Activated T-helper 2 cell treated with anti-CD3 and anti-CD28 coated beads, Interferon-gamma antibody, Interleukin-2, Interleukin-4, amounts not matched to agents 10 μg/mL and 5 μg/mL and 100 μg/mL, durations not matched to agents 14 hours and 24 hours and 36 hours (primary cell): ENCODE results near the gene RPP25. TPM values are rescaled to one million over a fixed set of nuclear protein-coding genes. Genes with fewer than 3 reads are reported as not detected.
"Not testable (repeated sequence)": the region's sequence is repeated elsewhere in the genome, so short reads cannot be mapped to it uniquely, and the experiment has no call there.

Experiments
- DNase-seq: peaks from one replicate; pipeline ENCODE4 v3.0.0; 2021; ENCODE audit warnings: low spot score
- H3K27ac Mint-ChIP-seq: one replicate; pipeline ENCODE4 v1.8.0; 2021; ENCODE audit warnings: mixed read lengths
- H3K27me3 Mint-ChIP-seq: one replicate; pipeline ENCODE4 v1.8.0; 2021; ENCODE audit warnings: low read depth, mixed read lengths
- H3K36me3 Mint-ChIP-seq: one replicate; pipeline ENCODE4 v1.8.0; 2021; ENCODE audit warnings: low read depth, mixed read lengths
- H3K4me1 Mint-ChIP-seq: one replicate; pipeline ENCODE4 v1.8.0; 2021; ENCODE audit warnings: low read depth, mixed read lengths
- H3K4me3 Mint-ChIP-seq: one replicate; pipeline ENCODE4 v1.8.0; 2021; ENCODE audit warnings: low read depth, mild to moderate bottlenecking, moderate library complexity, mixed read lengths
- H3K9me3 Mint-ChIP-seq: one replicate; pipeline ENCODE4 v1.8.0; 2021; ENCODE audit warnings: mixed read lengths
- intact Hi-C: fragments of 100-400 bp; cut with micrococcal nuclease; formaldehyde crosslinking; loops from one replicate; pipeline ENCODE4 v1.15.1; 2023
- total RNA-seq: library from RNA; stranded (reverse); gene quantifications from 2 replicates; pipeline ENCODE4 v1.2.3, GENCODE V29; 2022

Gene RPP25
- total RNA-seq, 1 donor from 2014 or later = 14.2 TPM

DNA sequence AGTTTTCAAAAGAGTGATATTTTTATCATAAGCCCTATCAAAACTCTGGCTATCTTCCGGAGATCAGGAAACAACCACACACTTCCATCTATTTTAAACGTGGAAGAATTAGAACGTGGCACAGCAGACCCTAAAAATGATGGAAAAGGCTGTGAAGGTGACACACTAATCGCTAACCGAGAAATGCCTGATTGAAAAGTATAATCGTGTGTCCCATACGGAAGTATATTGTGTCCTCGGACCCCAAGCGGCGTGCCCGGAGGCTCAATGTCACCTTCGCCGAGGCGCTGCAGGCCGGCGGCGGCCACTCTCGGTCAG, 19.3 kb downstream of the RPP25 start:
- Mint-ChIP-seq H3K4me3 (peak overlapping the region; percentile 85), H3K27me3 (no peaks in the 10 kb centered on the region), H3K9me3 (no peaks in the 10 kb centered on the region), H3K27ac (peak overlapping the region; percentile 73), H3K36me3 (peaks cover 23% of the 10 kb centered on the region), H3K4me1 (peaks cover 23% of the 10 kb centered on the region)
- intact Hi-C loops = loop anchor here (5.0 to 10.0 kb wide), 7 partner anchors 35 to 395 kb away; partner anchors contain the start of genes ARID3B, C15orf39, EDC3 and SCAMP2
- no peak for DNase-seq

DNA sequence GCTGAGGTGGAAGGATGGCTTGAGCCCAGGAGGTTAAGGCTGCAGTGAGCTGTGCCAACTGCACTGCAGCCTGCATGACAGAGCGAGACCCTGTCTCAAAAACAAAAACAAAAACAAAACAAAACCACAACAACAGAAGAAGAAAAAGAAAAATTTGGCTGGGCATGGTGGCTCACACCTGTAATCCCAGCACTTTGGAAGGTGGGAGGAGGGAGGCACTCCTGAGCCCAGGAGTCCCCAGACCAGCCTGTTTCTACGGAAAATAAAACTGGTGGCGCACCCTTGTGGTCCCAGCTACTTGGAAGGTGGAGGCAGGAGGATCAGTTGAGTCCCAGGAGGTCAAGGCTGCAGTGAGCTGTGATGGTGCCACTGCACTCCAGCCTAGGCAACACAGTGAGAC, 21.4 kb downstream of the RPP25 start:
- intact Hi-C loops = loop anchor here (5.0 to 10.0 kb wide), 7 partner anchors 33 to 393 kb away; partner anchors contain the start of genes ARID3B, C15orf39, EDC3 and SCAMP2
- peaks cover 24% of the 10 kb centered on the region for H3K4me1 Mint-ChIP-seq
- not testable (repeated sequence) for H3K27me3 Mint-ChIP-seq, DNase-seq, H3K9me3 Mint-ChIP-seq
- peaks cover 36% of the 10 kb centered on the region for H3K36me3 Mint-ChIP-seq
- H3K27ac Mint-ChIP-seq = peak overlapping the region; percentile 24
- peak overlapping the region; percentile 77 for H3K4me3 Mint-ChIP-seq

- Mint-ChIP-seq H3K4me3 (peak overlapping the region; percentile 26), H3K27me3 (no peaks in the 10 kb centered on the region), H3K36me3 (peaks cover 46% of the 10 kb centered on the region), H3K9me3 (no peaks in the 10 kb centered on the region), H3K4me1 (peaks cover 24% of the 10 kb centered on the region), H3K27ac (peak overlapping the region; percentile 60)
- DNase-seq = no peak
- intact Hi-C loops = loop anchor here (10.0 kb wide), 1 partner anchor 239 kb away; the partner anchor contains the start of gene EDC3
Measured at GRCh38 chr15:74933573-74933972, 23.0 kb downstream of the RPP25 start.

DNA sequence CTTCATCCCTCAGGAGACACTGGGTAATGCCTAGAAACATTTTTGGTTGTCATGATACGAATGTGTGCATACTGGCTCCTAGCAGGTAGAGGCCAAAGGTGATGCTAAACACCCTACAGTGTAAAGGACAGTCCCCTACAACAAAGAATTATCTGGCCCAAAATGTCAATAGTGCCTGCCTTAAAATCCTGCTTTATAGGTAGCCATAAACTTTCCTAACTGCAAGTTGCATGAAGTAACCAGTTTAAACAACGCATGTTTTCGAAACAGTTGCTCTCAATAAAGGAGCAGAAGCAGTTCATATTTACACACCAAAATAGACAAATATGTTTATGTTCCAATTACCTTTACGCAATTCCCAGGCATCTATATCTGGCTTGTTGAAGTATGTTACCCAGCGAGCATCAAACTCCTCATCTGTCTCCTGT, 27.8 kb downstream of the RPP25 start:
- DNase-seq = no peak
- Mint-ChIP-seq H3K4me1 (peaks cover 11% of the 10 kb centered on the region), H3K9me3 (no peaks in the 10 kb centered on the region), H3K27me3 (no peaks in the 10 kb centered on the region), H3K36me3 (peaks cover 65% of the 10 kb centered on the region), H3K4me3 (no peak overlapping the region), H3K27ac (no peak overlapping the region)
- intact Hi-C loops = no loop called here

DNA sequence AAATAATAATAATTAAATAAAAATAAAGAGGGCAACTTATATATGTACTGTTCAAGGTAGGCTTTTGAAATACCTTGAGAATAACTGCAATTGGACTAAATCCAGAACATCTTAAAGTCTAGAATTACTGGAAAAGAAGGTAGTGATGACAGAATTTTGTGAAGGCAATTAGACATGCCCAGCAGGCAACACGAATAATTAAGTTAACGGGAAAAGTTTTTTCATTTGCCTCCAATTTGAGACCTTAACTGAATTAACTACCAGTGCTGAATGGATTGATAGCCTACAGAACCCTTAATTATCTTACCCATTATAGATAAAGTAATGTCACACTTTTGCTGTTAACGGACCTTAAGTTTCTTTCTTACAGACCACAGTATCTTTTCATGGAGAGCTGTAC, 32.0 kb downstream of the RPP25 start:
- peaks cover 70% of the 10 kb centered on the region for H3K36me3 Mint-ChIP-seq
- no peaks in the 10 kb centered on the region for H3K9me3 Mint-ChIP-seq
- no peak for DNase-seq
- no peaks in the 10 kb centered on the region for H3K27me3 Mint-ChIP-seq
- intact Hi-C loops = no loop called here
- peaks cover 10% of the 10 kb centered on the region for H3K4me1 Mint-ChIP-seq
- H3K27ac Mint-ChIP-seq = no peak overlapping the region
- H3K4me3 Mint-ChIP-seq = no peak overlapping the region

- Mint-ChIP-seq H3K27me3 (no peaks in the 10 kb centered on the region), H3K27ac (no peak overlapping the region), H3K36me3 (peaks cover 63% of the 10 kb centered on the region), H3K9me3 (no peaks in the 10 kb centered on the region), H3K4me1 (peaks cover 10% of the 10 kb centered on the region), H3K4me3 (no peak overlapping the region)
- DNase-seq = no peak
- intact Hi-C loops = no loop called here
Measured at GRCh38 chr15:74920456-74920855, 36.1 kb downstream of the RPP25 start.

GRCh38 chr15:74917676-74918075, 38.9 kb downstream of the RPP25 start:
- peaks cover 4% of the 10 kb centered on the region for H3K4me1 Mint-ChIP-seq
- intact Hi-C loops = no loop called here
- H3K9me3 Mint-ChIP-seq = no peaks in the 10 kb centered on the region
- no peak overlapping the region for H3K27ac Mint-ChIP-seq
- H3K36me3 Mint-ChIP-seq = peaks cover 67% of the 10 kb centered on the region
- no peak for DNase-seq
- no peaks in the 10 kb centered on the region for H3K27me3 Mint-ChIP-seq
- H3K4me3 Mint-ChIP-seq = no peak overlapping the region

- DNase-seq, H3K27me3 Mint-ChIP-seq, H3K27ac Mint-ChIP-seq, H3K9me3 Mint-ChIP-seq, H3K4me3 Mint-ChIP-seq, intact Hi-C loops, H3K4me1 Mint-ChIP-seq: not testable (repeated sequence)
- H3K36me3 Mint-ChIP-seq = peaks cover 54% of the 10 kb centered on the region
Measured at GRCh38 chr15:74913799-74914198, 42.8 kb downstream of the RPP25 start.

DNA sequence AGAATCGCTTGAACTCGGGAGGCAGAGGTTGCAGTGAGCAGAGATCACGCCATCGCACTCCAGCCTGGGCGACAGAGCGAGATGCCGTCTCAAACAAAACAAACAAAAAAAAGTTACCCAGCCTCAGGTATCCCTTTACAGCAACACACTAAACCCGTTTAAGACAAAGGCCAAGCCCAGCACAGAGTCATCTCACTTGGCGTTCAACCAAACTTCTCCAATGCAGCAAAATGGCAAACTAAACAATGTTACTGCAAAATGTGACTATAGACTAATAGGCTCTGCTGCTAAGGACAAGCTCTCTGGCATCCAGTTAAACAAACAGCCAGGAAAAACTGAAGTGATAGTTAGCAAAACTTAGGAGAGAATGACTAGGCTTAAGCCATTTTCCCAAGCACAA, 43.5 kb downstream of the RPP25 start:
- peaks cover 49% of the 10 kb centered on the region for H3K36me3 Mint-ChIP-seq
- H3K4me1 Mint-ChIP-seq = peaks cover 2% of the 10 kb centered on the region
- no peaks in the 10 kb centered on the region for H3K27me3 Mint-ChIP-seq
- H3K27ac Mint-ChIP-seq = no peak overlapping the region
- no peaks in the 10 kb centered on the region for H3K9me3 Mint-ChIP-seq
- intact Hi-C loops = no loop called here
- no peak overlapping the region for H3K4me3 Mint-ChIP-seq
- no peak for DNase-seq

- Mint-ChIP-seq H3K4me1 (peaks cover 27% of the 10 kb centered on the region), H3K9me3 (no peaks in the 10 kb centered on the region), H3K27ac (no peak overlapping the region), H3K4me3 (no peak overlapping the region), H3K27me3 (no peaks in the 10 kb centered on the region), H3K36me3 (peaks cover 45% of the 10 kb centered on the region)
- no peak for DNase-seq
- intact Hi-C loops = loop anchor here (5.0 kb wide), 1 partner anchor 44 kb away; no protein-coding TSS in a partner anchor
Measured at GRCh38 chr15:74908635-74909034, 47.9 kb downstream of the RPP25 start.

DNA sequence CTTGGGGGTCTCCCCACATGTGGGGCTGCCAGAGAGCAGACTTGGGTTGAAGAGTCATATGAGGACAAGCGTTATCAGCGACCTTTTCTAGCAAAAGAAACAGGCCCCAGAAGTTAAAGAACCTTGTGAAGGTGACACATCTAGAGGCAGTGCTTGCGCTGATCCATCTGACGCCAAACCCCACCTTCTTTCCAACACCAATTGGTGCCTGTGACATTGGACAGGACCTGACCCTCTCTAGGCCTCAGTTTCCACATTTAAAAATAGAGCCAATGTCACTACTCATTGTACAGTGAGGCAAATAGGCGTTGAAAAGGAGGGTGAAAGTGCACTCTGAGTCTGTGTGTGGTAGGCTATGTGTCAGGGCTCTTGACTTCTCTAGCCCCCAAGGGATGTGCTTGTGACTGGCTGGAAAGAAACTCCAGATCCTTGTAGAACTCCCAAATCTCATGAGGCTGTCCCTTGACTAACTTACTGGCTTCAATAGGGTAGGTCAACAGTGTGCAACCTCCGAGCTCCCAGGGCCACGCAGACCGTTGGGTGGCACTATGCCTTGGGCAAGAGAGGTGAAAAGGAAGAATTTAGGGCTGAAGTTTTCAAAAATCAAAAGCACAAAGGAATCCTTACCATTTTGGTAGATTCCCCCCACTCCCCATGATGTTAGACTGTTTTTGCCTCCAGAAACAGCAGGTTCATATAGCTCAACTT, 49.3 kb downstream of the RPP25 start:
- peak overlapping the region; percentile 89 for H3K4me3 Mint-ChIP-seq
- H3K27ac Mint-ChIP-seq = peak overlapping the region; percentile 88
- no peaks in the 10 kb centered on the region for H3K27me3 Mint-ChIP-seq
- DNase-seq = no peak
- no peaks in the 10 kb centered on the region for H3K9me3 Mint-ChIP-seq
- peaks cover 29% of the 10 kb centered on the region for H3K4me1 Mint-ChIP-seq
- intact Hi-C loops = loop anchor here (2.0 to 5.0 kb wide), 3 partner anchors 17 to 45 kb away; partner anchors contain the start of genes MPI and SCAMP2
- H3K36me3 Mint-ChIP-seq = peaks cover 46% of the 10 kb centered on the region

DNA sequence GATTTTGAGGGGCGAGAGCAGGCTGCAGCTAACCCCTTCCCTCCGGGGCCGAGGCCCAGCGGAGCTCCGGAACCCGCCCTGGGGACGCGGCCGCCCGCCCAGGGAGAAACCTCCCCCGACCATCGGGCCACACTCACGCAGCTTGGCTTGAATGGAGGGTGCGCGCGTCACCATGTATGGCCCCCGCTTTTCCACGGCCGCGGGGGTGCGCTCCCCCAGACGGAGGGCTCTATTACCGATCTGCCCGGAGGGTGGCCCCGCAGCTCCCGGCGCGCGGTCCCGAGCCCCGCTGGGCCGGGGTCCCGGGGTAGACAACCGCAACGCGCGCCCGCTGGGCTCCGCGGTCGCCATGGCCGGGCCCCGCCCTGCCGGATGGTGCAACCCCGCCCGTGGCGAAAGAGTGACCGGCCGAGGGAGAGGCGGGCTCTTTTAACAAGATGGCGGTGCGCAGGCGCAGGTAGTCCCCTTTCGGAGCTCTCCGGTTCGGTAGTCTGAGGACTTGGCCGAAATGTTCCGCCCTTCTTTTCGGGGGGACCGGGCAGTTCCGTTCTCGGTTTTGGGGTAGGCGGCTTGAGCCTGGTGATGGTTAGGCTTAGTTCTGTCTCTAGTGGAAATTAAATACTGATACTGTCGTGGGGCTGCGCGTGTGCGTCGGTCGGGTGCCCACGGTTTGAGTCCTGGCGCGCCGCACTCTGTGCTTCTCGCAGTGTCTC, 50.0 kb downstream of the RPP25 start, which contains the start of gene FAM219B:
TSS of gene FAM219B (minus strand) at position 402 of the 713 bp plus-strand sequence. CDS start at position 351, 51 bp downstream.
- H3K36me3 Mint-ChIP-seq = peaks cover 48% of the 10 kb centered on the region
- H3K27ac Mint-ChIP-seq = peak within 1 kb of the TSS; percentile 88
- peak within 1 kb of the TSS; percentile 91 for H3K4me3 Mint-ChIP-seq
- peaks cover 33% of the 10 kb centered on the region for H3K4me1 Mint-ChIP-seq
- H3K9me3 Mint-ChIP-seq = no peaks in the 10 kb centered on the region
- intact Hi-C loops = loop anchor here (2.0 to 5.0 kb wide), 3 partner anchors 16 to 46 kb away; partner anchors contain the start of genes MPI and SCAMP2
- H3K27me3 Mint-ChIP-seq = no peaks in the 10 kb centered on the region
- DNase-seq = peak; percentile 75

DNA sequence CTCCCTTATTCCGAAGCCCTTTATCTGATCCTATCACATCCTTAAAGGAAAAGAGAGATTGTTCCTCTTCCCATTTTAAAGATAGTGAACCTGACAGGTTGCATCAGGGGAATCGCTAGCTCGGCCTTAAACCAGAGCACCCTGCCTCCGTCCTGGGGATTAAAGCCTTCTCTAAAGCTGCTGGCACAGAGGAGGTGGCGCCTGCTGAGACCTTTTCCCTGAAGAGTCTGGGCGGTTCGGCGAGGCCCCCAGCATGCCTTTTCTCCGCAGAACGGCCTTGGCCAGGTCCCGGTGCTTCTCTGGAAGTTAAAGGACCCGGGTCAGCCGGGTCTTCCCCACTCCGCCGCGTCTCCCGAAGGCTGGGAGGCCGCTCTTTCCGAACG, 50.5 kb downstream of the RPP25 start:
- intact Hi-C loops = loop anchor here (2.0 to 5.0 kb wide), 3 partner anchors 15 to 46 kb away; partner anchors contain the start of genes MPI and SCAMP2
- H3K4me1 Mint-ChIP-seq = peaks cover 33% of the 10 kb centered on the region

More for the DNA sequence above, 50.5 kb downstream of the RPP25 start:
- peak overlapping the region; percentile 91 for H3K4me3 Mint-ChIP-seq
- H3K27me3 Mint-ChIP-seq = no peaks in the 10 kb centered on the region
- peak; percentile 28 for DNase-seq
- H3K36me3 Mint-ChIP-seq = peaks cover 50% of the 10 kb centered on the region
- H3K27ac Mint-ChIP-seq = peak overlapping the region; percentile 66
- H3K9me3 Mint-ChIP-seq = no peaks in the 10 kb centered on the region
